Endometrial microvascular endothelial cells (primary cell): Measurements from ENCODE around the gene PRR33. TPM values are rescaled to one million over a fixed set of nuclear protein-coding genes. Genes with fewer than 3 reads are reported as not detected.

Experiments used
- in situ Hi-C: cut with HindIII; loops from 2 replicates; pipeline ENCODE4 v1.10.0; 2017; ENCODE audit warnings: low sequenced_read_pairs, low pct_unique_long_range_greater_than_20kb; ENCODE audit errors: inconsistent ontology term
- total RNA-seq: library from RNA; depleted of rRNA; stranded (reverse); fragments of >200 nt; gene quantifications from one replicate; pipeline ENCODE4 v1.2.3, GENCODE V29; 2015; ENCODE audit errors: inconsistent ontology term

Gene PRR33
- total RNA-seq, 1 donor from 2014 or later = not detected

DNA sequence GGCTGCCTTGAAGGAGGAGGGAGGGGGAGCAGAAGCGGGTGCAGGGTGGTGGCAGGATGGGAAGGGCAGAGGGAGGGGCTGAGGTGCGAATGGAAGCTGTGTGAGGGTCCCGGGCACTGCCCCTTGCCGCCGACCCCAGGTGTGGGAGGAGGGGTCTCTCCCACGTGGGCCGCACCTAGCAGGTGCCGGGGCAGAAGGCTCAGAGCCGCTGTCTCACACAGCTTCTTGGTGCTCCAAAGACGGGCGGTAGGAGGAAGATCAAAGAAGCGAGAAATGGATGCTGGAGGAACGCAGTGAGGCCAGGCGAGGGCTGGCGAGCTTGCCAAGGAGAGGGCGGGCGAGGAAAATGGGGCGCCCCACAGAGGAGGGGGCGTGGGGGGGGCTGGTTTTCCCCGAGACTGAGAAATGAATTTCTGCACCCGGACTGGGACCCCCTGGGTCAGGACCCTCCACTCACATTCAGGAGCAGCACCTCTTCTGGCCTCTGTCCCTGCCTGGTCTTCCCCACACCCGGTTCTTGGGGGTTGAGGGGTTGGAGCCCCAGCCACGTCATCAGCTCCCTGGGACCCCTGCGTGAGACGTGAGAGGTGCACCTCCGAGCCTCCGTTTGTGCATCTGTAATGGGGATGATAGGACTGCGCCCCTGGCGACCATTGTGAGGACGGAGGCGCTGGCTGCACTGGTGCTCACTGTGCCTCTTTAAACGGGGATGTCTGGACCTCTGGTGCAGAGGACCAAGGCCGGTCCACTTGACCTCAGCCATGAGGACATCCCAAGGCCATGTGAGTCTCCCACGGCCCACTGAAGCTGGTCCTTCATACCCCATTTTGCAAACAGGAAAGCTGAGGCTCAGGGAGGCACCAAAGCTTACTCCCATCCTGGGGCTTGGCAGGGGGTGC, 22.0 kb downstream of the PRR33 start:
- in situ Hi-C loops = no loop called here

DNA sequence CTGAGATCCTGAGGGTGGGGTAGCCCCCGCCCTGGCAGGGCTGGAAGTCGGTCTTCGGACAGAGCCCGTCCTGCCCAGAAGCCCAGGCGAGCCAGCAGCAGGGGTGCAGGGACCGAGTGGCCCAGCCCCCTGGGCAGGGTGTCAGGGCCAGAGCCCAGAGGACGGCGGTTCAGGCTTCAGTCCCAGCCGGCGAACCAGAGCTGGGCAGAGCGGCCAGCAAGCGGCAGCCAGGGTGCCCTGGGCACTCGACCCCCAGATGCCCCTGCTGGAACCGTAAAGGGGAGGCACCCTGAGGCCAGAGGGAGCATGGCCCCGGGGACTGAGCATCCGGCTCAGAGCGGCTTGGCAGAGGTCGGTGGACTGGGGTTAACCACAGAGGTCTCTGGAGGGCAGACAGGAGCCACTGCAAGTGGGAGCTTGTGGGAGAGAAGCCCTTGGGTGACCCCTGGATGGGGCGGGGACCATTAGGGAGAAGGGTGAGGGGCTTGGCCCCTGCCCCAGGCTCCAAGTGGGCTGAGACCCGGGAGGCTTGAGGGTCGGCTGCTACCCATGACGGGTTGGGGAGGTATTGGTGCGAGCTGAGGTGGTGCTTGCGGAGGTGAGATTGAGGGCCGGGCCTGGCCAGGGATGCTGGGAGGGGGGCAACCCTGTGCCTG, 22.9 kb downstream of the PRR33 start:
- in situ Hi-C loops = no loop called here

DNA sequence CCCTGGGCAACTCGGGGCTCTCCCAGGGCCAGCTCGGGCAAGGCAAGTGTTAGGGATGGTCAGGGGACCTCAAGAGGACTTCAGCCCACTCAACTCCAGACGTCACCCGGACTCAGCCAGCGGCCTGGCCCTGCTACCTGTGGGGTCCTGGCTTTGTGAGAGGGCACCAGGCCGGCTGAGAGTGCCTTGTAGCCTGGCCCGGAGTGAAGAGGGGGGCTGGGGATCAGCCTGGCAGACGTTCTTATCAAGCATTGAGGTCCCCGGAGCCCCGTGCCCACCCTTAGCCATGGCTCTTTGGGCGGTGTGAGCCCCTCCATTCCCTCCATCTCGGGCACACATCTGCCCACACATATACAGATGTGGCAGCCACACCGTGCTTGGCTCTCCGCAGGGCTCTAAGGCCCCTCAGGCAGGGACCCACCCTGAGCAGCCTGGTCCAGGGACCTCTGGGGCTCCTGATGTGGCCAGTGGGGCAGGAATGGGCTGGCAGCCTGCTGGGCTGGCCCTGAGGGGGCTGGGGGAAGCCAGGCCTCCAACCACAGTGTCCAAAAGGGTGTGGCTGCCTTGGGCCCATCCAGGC, 23.5 kb downstream of the PRR33 start:
- in situ Hi-C loops = no loop called here

DNA sequence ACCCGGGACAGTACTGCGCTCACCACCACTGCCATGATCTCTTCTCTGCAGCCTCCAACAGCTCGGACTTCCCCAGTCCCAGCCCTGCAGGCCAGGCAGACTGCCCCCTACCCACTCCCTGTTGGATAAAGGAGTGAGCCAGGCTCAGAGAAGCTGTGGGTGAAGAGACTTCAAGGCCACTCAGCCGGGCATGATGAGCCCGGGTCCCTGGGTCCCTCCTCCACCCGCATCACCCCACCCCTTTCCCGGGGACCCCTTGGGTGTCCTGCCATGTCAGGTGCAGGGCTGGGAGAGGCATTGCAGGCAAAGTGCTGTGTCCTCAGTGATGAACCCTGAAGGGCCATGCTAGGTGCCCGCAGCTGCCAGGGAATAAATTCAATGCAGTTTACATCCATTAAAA, 24.3 kb downstream of the PRR33 start:
- in situ Hi-C loops = no loop called here

DNA sequence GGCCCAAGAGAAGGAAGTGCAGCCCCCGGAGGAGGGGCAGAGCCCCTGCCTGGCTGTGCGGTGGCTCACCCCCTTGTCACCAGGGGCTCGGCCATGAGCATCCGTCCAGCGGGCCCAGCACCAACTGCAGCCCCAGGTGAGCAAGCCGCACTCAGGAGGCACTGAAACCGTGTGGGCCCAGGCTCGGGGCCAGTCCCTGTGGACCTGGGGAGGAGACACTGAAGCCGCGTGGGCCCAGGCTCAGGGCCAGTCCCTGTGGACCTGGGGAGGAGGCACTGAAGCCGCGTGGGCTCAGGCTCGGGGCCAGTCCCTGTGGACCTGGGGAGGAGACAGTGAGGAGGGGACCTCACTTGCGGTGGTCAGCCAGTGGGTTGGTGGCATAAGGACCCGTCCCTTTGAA, 24.9 kb downstream of the PRR33 start:
- in situ Hi-C loops = no loop called here

DNA sequence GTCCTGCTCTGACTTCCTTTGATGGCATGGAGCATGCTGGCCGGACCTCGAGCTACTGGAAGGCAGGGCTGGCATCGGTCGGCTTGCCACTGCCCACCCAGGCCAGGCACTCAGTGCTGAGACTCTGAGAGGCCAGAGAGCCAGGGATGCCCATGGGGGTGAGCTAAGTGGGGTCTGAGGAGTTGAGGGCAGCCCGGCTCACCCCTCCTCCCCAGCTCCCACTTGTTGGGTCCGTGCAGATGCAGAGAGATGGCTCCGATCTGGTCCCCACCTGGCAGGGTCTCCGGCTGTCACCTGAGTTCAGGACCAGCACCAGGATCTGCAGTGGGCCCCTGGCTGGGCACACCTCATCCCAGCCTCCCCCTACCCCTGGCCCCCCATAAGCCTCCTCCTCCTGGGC, 25.5 kb downstream of the PRR33 start:
- in situ Hi-C loops = no loop called here

DNA sequence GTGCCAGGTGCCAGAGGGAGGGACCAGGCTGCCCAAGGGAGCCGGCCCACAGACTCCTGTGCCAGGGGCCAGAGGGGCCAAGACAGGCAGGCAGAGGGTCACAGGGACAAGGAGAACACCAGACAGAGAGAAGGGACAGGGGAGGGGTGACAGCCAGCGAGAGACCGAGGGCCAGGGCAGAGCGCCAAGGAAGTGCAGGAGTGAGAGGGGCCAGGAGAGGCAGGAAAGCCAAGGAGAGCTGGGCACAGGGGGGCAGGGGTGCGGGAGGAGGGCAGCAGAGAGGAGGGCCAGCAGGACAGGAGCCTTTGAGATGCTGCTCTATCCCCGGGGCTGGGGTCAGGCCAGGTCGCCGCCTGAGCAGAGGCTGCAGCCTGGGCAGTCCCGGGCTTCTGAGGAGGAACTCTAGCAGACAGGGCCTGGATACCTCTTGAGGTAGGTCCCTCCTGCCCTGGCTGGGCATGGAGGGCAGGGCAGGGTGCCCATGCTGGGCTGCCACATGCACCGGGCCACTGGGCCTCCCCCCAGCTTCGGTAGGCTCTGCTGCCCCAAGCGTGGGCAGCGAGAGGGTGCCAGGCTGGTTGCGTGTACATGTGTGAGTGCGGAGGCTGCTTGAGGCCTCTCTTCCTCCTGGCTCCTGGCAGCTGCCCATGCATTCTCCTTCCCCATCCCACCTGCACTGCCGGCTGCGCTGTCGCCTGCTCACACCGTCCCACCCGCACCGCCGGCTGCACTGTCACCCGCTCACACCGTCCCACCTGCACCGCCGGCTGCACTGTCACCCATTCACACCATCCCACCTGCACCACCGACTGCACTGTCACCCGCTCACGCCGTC, 26.6 kb downstream of the PRR33 start:
- in situ Hi-C loops = no loop called here

DNA sequence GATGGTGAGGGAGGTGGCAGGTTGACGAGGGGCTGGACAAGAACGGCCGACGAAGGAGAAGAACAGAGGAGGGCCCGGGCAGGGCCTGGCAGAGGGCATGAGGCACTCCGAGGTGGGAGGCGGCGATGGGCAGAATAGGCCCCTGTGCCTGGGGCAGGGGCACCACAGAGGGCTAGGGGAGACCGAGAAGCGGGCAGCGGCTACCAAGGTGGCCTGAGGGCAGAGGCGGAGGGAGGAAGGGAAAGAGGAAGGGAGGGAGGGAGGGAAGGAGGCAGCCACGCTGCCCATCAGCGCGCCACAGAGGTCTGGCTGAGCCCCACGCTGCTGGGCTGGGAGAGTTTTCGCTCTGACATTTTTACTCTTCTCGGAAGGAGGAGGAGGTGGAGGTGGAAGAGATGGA, 27.5 kb downstream of the PRR33 start:
- in situ Hi-C loops = no loop called here

DNA sequence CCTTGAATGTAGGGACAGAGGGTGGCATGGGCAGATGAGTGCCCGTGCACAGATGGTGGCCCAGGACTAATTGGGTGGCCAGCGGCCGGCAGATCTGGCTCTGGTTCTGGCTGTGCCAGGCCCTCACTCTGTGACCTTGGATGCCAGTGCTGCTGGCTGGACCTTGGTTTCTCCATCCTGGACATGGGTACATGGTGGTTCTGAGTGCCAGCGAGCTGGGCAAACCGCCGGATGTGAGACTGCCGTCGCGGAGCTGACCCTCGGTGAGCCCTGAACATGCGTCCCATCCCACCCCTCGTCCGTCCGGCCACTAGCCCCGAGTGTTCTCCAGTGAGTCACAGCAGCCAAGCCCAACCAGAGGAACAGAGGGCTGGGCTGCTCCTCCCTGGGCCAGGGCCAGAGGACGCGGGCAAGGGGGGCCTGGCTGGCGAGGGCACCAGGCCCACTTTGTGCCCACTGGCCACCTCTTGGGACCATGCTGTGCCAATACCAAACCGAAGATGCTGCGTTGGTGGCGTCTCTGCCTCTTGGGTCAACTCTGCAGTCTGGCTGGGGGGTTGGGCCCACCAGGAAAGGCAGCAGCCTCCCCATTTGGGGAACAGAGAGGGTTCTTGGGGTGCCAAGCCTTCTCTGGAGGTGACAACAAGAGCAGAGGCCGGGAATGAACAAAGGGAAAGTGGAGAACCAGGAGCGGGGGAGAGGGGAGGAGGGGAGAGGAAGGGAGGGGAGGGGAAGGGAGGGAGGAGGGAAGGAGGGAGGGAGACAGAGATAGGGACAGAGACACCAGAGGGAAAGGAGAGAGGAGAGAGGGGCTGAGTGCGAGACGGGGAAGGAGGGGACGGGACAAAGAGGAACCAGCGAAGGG, 28.1 kb downstream of the PRR33 start:
- in situ Hi-C loops = no loop called here

DNA sequence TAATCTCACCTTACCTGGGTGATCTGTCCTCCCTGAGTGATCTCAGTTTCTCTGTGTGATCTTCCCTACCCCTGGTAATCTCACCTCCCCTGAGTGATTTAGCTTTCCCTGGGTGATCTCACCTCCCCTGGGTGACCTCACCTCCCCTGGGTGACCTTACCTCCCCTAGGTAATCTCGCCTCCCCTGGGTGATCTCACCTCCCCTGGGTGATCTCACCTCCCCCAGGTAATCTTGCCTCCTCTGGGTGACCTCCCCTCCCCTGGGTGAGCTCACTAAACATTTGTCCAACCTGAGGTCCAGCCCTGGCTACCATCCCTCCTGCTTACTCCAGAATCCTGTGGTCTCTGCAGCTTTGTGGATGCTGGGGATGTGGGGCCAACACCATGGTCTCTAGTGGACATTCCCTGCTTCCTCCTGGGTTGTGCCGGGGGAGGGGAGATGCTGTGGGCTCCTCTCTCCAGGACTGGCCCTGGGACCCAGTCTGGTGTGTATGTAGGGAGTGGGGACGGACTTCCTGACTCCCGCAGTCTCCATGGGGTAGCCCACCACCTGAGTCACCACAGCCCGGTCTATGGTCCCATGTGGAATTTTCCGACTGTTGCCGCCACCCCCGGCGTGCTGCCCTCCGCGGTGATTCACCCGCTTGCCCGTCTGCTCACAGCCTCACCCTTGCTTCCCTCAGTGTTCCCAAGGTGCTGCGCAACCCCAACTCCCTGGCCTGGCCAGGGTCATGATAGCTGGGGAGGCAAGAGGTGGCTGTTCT, 28.9 kb downstream of the PRR33 start:
- in situ Hi-C loops = no loop called here

DNA sequence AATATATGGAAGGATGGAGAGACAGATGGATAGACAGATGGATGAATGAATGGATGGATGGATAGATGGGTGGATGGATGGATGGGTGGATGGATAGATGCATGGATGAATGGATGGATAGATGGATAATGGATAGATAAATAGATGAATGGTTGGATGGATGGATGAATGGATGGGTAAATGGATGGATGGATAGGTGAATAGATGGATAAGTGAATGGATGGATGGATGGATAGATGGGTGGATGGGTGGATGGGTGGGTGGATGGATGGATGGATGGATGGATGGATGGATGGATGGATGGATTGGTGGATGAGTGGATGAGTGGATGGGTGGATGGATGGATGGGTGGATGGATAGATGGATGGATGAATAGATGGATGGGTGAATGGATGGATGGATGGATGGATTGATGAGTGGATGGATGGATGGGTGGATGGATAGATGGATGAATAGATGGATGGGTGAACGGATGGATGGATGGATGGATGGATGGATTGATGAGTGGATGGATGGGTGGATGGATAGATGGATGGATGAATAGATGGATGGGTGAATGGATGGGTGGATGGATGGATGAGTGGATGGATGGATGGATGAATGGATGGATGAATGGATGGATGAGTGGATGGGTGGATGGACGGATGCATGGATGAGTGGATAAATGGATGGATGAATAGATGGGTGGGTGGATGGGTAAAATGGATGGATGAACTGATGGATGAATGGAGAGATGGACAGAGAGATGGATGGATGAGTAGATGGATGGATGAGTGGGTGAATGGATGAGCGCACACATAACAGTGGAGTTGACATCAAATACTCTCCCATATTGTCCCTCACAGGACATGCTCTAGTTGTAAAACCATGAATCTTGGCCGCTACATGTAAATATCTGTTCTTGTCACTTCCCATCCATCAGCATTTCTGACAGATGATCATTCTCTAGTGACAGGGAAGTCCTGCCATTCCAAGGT, 30.0 kb downstream of the PRR33 start:
- in situ Hi-C loops = no loop called here

DNA sequence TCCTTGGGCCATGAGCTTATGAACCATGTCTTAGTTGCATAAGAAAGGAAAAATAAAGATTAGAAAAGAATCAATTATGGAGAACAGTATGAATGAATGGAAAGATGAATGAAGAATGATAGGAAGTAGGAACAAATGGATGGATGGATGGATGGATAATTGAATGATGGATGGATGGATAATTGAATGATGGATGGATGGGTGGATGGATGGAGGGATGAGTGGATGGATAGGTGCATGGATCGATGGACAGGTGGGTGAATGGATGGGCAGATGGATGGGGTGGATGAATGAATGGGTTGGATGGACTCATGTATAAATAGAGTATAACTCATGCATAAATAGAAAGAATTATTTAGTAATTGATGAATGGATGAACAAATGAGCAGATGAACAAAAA, 31.6 kb downstream of the PRR33 start:
- in situ Hi-C loops = no loop called here

DNA sequence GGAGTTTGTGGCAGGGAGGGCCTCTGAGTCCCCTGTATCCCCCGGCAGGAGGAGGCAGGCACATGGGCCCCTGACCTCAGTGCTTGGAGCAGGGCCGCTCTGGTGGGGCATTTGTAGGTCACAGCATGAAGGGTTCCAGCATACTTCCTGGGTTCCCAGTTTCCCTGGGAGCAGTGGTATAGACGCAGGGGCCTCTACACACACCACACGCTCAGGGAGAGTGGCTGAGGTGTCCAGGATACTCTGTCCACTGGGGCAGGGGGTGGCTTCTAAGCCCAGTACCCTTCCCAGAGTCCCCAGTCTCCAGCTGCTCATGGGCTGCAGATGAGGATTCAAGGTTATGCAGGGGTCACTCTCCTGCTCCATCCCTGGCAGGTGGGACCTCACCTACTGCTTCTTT, 32.7 kb downstream of the PRR33 start:
- in situ Hi-C loops = no loop called here

DNA sequence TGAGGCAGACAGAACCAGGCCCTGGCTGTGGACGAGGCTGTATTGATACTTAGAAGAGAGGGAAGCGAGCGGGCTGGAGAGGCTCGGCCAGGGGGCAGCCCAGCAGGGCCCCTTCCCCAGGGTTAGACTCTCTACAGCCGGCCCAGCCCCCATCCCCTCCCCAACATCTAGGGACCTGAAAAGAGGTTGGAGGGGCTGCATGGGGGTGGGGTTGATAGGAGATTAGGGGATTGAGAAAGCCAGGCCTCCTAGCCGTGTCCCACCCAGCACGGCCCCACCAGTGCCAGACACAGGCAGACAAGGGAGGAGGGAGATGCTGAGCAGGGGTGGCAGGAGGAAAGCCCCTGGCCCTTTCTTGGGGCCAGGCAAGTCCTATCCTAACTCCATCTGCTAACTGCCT, 33.1 kb downstream of the PRR33 start:
- in situ Hi-C loops = no loop called here

DNA sequence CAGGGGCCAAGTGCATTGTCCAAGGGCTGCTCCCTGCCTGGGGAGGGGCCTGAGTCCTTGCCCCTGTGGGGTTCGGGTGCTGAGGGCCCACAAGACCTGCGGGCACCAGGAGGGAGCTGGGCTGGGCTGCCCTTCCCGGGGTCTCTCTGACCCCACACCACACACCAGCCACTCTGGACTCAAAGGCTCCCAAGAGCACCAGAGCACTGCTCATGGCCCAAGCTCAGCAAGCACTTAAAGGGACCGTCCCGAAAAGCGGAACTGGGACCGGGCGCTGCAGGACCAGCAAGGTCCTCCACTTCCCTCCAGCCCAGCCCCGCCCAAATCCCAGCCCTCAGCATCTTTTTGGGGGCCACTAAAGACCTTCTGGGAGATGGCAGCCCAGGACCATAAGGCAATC, 33.5 kb downstream of the PRR33 start:
- in situ Hi-C loops = no loop called here

DNA sequence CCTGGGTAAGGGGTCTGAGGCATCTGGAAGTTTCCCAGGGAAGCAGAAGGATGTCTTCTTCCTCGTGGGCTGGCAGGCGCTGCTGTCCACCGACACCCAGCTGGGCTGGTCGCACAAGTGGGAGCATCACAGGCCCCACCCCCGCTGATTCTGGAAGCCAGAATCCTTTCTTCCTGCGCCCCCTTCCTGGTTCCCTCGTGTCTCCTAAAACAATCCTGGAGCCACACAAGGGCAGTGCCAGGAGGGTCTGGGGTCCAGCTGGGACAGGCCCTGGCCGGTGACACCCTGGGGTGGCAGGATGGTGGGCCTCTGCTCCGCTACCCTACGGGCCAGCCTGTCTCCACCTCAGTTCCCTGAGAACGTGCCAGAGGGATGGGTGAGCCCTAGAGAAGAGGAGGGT, 34.6 kb downstream of the PRR33 start:
- in situ Hi-C loops = no loop called here
